Measurements from ENCODE around the gene RECK.

DNA sequence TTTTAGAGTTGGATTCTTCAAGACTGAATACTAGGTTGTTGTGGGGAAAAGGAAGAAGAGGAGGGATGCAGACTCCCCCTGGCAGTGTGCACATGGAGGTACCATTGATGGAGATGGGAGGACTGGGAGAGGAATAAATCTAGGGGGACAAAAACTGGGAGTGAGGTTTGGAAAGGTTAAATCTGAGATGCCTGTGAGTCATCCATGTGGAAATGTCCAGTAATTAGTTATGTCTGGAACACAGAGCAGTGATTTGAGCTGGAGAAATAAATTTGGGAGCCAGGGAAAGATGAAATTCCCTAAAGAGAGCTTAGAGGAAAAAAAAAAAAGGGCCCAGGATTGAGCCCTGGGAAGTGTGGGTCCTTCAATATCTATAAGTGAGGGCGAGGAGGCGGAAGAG lies 124.5 kb downstream of the RECK start:
- TF ChIP-seq, protein P1, sequence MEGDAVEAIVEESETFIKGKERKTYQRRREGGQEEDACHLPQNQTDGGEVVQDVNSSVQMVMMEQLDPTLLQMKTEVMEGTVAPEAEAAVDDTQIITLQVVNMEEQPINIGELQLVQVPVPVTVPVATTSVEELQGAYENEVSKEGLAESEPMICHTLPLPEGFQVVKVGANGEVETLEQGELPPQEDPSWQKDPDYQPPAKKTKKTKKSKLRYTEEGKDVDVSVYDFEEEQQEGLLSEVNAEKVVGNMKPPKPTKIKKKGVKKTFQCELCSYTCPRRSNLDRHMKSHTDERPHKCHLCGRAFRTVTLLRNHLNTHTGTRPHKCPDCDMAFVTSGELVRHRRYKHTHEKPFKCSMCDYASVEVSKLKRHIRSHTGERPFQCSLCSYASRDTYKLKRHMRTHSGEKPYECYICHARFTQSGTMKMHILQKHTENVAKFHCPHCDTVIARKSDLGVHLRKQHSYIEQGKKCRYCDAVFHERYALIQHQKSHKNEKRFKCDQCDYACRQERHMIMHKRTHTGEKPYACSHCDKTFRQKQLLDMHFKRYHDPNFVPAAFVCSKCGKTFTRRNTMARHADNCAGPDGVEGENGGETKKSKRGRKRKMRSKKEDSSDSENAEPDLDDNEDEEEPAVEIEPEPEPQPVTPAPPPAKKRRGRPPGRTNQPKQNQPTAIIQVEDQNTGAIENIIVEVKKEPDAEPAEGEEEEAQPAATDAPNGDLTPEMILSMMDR (IDR thresholded peaks at IDR 0.05) = no peak
- TF ChIP-seq POLR2A (IDR thresholded peaks at IDR 0.05) = no peak

Data from uterus (tissue), 2 donors.